Stimulated activated CD4-positive, alpha-beta T cell treated with anti-CD3 and anti-CD28 coated beads, Interleukin-4, amount 100 ng/mL, for 48 hours (primary cell): ENCODE measurements around the gene ZBTB22.
A peak's percentile ranks its signal among the peaks of the same experiment; 100 is the strongest.
"Not testable (repeated sequence)": the region's sequence is repeated elsewhere in the genome, so short reads cannot be mapped to it uniquely, and the experiment has no call there.

Source experiments
- DNase-seq, 2 donors: peaks; one replicate each; pipeline ENCODE4 v3.0.0-alpha.2; 2020; ENCODE audit warnings: low read depth in 2 of 2

Gene ZBTB22, protein sequence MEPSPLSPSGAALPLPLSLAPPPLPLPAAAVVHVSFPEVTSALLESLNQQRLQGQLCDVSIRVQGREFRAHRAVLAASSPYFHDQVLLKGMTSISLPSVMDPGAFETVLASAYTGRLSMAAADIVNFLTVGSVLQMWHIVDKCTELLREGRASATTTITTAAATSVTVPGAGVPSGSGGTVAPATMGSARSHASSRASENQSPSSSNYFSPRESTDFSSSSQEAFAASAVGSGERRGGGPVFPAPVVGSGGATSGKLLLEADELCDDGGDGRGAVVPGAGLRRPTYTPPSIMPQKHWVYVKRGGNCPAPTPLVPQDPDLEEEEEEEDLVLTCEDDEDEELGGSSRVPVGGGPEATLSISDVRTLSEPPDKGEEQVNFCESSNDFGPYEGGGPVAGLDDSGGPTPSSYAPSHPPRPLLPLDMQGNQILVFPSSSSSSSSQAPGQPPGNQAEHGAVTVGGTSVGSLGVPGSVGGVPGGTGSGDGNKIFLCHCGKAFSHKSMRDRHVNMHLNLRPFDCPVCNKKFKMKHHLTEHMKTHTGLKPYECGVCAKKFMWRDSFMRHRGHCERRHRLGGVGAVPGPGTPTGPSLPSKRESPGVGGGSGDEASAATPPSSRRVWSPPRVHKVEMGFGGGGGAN

DNA sequence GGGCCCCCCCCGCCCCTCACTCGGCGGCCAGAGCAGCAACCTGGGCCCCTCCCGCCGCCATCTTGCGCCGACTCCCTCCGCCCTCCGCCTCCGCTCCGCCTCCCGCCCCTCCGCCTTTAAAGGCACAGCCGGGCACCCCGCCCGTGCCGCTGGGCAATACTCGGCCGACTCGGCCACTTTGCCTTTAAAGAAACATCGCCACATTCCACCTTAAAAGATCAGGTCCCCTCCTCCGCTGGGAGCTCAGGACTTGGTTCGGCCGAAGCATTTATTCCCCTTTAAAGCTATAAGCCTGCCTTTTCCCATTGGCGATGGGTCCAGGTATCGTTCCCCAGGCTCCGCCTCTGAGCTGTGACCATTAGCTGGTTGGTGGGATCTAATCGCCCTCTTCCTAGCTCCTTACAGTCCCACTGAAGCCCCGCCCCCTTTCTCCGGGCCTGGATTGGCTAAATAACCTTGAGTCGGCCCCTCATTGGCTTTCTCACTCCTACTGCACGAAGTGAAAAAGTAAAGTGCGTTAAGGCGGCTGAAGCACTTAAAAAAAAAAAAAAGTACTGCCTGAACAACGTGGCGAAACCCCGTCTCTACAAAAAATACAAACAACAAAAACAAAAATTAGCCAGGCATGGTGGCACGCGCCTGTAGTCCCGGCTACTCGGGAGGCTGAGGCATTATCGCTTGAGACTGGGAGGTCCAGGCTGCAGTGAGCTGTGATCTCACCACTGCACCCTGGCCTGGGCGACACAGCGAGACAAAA lies at the start of gene ZBTB22:
Gene ZBTB22 (minus strand): TSS at position 76 of the 757 bp plus-strand sequence. CDS start 828 bp downstream, outside the sequence.
- DNase-seq: peak; percentile 95 to 97

DNA sequence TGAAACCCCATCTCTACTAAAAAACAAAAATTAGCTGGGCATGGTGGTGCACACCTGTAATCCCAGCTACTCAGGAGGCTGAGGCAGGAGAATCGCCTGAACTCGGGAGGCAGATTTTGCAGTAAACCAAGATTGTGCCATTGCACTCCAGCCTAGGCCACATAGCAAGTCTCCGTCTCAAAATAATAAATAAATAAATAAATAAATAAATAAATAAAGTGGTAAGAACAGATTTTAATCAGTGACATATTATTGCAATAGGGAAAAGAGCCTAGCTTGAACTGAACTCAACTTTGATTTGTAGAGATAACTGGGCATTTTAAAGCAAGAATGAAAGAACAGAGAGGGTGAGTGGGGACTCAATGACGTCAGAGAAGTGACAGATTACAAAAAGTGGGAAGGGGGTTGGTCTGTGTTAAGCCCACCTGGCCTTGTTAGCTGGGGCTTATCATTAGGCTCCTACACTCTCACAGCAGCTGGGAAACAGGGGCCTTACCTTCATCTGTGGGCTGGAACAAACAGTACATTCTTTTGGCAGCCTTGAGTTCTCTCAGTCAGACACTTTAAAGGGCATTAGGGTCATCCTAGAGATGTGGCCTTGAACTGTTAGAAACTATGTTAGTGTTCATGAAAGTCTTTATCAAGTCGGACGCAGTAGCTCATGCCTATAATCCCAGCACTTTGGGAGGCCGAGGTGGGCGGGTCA lies 49.6 kb upstream of the ZBTB22 start:
- no peak for DNase-seq

DNA sequence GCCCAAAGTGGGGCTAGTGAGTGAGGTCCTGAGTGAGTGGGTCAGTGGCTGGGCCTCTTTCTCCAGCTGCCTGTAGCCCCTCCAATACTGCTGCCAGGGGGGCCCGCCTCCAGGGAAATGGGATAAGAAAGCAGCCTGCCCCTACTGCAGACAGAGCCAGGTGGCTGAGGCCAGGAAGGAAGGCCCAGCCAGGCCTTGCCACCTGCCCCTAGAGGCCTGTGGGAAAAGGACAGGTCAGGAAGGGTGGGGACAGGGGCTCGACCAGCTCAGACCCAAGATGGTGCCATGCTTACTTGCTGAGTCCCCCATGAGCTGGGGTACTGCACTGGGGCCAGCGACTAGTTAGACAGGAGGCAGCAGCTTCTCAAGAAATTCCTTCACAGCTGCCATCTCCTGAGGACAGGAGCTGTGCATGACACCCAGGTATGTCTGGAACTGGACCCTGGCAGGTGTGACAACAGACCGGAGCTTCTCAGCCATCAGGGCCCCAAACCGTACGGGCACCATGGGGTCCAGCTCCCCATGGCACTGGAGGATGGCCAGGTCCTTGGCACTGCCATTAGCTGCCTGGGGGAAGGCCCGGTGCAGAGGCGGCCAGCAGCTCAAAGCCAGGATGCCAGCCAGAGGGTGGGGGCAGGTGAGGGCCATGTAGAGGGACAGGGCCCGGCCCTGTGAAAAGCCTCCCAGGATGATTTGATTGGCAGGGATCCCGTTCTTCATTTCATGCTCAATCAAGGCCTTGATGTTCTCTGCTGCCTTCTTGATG lies 47.8 kb upstream of the ZBTB22 start:
- DNase-seq: not testable (repeated sequence)

DNA sequence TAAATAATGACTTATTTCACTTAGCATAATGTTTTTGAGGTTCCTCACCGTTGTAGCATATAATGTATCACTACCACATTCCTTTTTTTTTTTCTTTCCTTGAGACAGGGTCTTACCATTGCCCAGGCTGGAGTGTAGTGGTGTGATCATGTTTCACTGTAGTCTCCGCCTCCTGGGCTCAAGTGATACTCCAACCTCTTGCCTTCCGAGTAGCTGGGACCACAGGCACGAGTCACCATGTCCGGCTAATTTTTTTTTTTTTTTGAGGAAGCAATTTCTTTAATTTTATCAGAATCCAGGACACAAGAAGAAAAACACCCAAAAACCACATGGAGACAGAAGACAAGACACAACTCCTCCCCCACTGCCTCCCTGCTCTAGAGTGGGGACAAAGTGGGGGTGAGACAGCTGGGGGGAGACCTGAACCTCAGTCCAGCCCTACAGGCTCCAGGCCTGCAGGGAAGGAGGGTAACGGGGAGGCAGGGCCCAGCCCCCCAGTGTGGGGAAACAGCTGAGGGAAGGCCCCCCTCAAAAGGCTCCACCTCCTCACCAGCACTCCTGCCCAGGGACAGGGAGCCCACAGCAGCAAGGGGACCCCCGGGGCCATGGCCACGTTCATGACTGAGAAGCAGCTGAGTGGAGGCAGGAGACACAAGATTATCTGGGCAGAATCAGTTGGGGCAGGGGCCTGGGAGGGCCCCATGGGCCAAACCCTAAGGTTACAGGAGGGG lies 47.1 kb upstream of the ZBTB22 start:
- not testable (repeated sequence) for DNase-seq

DNA sequence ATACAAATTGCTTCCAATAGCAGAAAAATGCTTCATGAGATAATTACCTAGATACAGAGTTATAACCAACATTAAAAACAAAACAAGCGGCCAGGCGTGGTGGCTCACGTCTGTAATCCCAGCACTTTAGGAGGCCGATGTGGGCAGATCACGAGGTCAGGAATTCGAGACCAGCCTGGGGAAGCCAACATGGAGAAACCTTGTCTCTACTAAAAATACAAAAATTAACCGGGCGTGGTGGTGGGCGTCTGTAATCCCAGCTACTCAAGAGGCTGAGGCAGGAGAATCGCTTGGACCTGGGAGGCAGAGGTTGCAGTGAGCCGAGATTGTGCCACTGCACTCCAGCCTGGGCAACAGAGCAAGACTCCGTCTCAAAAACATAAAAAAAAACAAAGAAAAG lies 45.9 kb upstream of the ZBTB22 start:
- DNase-seq: not testable (repeated sequence)

DNA sequence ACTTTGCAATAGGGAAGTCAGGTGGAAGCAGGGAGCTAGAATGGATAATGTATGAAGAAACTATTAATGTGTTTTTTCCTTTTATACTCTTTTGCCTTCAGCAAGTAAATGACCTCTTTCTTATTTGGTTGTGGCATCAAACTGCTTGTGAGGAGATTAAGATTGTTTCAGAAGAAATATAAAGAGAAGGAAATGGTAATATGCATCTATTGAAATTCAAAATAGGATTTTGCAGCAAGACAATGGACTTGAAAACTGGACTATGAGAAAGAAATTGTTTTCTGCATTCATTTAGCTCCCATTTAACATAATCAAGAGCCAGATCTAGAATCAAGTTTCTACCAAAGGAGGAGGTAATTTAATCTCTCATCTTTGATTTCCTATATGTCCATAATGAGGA lies 41.8 kb upstream of the ZBTB22 start:
- no peak for DNase-seq

DNA sequence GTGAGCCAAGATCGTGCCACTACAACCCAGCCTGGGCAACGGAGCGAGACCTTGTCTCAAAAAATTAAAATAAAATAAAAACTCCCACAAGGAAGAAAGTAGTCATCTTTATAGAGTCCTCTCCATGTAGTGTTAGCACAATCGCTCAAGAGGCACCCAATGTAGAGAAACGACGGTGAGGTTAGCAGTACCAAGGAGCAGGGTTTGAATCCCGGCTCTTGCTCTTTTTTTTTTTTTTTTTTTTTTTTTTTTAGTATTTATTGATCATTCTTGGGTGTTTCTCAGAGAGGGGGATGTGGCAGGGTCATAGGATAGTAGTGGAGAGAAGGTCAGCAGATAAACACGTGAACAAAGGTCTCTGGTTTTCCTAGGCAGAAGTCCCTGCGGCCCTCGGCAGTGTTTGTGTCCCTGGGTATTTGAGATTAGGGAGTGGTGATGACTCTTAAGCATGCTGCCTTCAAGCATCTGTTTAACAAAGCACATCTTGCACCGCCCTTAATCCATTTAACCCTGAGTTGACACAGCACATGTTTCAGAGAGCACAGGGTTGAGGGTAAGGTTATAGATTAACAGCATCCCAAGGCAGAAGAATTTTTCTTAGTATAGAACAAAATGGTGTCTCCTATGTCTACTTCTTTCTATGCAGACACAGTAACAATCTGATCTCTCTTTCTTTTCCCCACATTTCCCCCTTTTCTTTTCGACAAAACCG lies 39.8 kb upstream of the ZBTB22 start:
- DNase-seq: not testable (repeated sequence)

DNA sequence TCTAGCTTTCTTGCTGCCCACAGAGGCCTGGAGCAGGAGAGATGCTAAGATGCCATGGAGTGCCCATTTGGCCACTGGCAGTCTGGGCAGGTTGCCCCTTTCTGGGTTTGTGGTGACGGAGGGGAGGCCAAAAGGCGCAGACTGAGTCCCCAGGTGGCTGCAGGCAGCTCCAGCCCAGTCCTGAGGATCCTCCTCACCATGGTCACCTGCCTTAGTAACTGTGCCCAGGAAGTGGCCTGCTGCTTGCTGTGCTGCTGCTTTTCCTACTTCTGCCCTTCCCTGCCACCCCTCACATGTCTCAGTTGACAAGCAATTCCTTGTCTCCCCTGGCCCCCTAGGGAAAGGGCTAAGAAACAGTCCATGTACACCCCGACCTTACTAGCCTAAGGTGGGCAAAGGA lies 38.8 kb upstream of the ZBTB22 start:
- no peak for DNase-seq

DNA sequence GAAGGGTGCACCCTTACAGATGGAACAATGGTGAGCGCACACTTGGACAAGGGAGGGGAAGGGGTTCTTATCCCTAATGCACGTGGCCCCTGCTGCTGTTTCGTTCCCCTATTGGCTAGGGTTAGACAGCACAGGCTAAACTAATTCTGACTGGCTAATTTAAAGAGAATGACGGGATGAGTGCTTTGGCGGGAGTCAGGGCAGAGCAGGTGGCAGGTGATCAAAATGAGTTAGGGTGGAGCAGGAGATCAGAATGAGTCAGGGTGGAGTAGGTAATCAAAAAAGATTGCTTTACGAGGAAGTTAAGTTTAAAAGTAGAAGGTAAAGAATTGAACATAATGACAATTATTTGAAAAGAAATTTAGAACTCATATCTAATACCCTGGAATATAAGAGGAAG lies 38.3 kb upstream of the ZBTB22 start:
- not testable (repeated sequence) for DNase-seq

DNA sequence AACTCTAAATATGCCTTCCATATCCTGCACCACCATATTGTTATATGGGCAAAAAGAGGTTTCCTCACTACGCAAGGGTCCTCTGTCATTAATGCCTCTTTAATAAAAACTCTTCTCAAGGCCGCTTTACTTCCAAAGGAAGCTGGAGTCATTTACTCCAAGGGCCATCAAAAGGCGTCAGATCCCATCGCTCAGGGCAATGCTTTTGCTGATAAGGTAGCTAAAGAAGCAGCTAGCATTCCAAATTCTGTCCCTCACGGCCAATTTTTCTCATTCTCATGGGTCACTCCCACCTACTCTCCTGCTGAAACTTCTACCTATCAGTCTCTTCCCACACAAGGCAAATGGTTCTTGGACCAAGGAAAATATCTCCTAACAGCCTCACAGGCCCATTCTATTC lies 30.3 kb upstream of the ZBTB22 start:
- no peak for DNase-seq

DNA sequence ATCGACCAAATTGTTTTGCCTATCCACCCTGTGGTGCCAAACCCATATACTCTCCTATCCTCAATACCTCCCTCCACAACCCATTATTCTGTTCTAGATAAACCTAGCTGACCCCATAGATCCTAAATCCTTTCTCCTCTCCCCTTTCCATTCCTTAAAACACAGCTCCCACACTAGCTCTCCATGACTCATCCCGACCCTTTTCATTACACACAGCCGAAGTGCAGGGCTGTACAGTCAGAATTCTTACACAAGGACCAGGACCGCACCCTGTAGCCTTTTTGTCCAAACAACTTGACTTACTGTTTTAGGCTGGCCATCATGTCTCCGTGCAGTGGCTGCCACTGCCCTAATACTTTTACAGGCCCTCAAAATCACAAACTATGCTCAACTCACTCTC lies 29.4 kb upstream of the ZBTB22 start:
- DNase-seq: not testable (repeated sequence)

DNA sequence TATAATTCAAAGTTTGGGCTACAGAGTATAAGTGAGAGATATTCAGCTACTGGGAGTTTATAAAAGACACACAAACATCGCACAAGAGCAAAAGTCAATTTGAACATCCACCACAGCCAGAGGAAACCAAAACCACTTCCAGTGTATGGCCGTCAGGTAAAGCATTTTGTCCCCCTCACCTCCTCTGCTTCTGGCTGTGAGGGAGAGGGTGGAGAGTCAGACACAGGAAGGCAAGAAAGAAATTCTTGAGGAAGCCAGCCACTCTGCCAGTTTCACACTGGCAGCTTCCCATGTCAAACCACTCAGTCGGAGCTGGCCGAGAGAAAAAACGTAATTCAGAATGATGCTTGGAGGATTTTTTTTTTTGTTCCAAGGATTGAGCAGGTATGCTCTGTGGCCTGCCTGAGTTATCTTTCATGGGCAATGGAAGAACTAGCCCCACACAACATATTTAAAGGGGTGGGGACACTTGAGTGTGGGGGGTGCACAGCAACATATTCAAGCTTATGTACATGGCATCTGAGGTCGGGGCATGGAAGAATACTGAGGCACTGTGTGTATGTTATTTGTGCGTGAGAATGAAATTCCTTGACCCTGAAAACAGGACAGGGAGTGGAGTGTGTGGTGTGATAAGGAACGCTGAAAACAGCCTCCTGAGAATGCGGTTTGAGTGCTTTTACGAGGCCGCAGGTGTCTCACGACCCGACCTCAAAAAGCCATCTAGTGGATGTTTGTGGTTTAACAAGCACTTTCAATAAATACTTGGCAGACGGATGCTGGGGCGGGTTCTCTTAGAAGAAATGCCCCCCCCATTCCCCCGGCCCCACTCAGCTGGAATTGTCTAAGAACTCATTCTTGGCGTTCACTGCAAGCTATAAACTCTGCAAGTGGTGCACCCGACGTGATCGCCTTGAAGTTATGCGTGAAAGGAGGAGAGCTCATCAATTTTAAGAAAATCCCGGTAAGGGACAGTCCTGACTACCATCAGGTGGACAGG lies 27.5 kb upstream of the ZBTB22 start:
- DNase-seq: peak in 1 of 2 donors; percentile 39

DNA sequence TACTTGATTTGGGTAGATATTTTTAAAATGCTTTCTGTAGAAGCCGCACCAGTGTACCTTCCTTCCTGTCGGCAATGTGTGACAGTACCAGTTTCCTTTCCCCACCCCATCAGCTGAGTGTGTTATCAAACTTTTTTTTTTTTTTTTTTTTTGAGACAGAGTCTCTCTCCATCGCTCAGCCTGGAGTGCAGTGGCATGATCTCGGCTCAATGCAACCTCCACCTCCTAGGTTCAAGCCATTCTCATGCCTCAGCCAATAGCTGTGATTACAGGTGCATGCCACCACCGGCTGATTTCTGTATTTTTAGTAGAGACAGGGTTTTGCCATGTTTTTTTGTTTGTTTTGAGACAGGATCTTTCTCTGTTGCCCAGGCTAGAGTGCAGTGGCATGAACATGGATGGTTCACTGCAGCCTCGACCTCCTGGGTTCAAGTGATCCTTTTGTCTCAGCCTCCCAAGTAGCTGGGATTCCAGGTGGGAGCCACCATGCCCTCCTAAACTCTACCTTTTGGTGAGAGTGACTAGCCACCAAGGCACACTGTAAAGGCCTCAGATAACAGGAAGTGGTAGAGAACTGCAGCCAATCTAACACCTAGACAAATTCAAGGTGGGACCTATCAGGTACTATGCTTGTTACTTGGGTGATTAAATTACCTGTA lies 26.5 kb upstream of the ZBTB22 start:
- DNase-seq: no peak

DNA sequence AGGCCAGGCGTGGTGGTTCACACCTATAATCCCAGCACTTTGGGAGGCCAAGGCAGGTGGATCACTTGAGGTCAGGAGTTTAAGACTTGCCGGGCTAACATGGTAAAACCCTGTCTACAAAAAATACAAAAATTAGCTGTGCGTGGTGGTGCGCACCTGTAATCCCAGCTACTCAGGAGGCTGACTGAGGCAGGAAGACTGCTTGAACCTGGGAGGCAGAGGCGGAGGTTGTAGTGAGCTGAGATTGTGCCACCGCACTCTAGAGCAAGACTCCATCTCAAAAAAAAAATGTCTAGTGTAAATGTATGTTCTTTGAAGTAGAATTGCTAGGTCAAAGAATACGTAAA lies 26.0 kb upstream of the ZBTB22 start:
- DNase-seq: not testable (repeated sequence)

DNA sequence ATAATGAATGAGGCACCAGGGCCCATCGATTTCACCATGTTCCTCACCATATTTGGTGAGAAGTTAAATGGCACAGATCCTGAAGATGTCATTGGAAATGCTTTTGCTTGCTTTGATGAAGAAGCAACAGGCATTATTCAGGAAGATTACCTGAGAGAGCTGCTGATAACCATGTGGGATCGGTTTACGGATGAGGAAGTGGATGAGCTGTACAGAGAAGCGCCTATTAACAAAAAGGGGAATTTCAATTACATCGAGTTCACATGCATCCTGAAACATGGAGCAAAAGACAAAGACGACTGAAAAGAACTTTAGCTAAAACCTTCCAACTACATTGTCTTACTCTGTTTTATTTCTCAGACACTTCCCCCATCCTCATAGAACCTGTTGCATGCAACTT lies 21.6 kb upstream of the ZBTB22 start:
- DNase-seq: no peak

DNA sequence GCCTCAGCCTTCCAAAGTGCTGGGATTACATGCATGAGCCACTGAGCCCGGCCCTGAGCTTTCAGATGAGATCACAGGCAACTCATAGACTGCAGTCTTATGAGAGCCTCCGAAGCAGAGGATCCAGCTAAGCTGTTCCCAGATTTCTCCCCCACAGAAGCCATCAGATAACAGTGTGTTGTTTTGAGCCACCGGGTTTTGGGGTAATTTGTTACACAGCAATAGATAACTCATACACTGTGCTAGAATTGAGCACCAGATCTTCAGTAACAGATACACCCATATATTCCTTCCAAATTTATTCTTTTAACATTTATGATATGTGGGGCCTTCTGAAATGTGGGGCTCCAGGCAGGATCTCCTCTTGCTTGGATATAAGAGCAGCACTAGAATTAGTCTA lies 19.0 kb upstream of the ZBTB22 start:
- no peak for DNase-seq

DNA sequence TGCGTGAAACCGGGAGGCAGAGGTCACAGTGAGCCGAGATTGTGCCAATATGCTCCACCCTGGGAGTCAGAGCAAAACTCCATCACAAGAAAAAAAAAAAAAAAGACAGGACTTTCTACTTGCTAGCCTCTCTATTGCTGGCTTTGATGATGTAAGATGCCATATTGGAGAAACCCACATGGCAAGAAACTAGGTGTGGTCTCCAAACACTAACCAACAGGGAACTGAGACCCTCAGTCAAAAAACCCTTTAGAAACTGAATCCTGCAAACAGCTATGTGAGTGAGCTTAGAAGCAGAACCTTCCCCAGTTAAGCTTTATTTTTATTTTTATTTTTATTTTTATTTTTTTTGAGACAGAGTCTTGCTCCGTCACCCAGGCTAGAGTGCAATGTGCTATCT lies 18.4 kb upstream of the ZBTB22 start:
- no peak for DNase-seq

DNA sequence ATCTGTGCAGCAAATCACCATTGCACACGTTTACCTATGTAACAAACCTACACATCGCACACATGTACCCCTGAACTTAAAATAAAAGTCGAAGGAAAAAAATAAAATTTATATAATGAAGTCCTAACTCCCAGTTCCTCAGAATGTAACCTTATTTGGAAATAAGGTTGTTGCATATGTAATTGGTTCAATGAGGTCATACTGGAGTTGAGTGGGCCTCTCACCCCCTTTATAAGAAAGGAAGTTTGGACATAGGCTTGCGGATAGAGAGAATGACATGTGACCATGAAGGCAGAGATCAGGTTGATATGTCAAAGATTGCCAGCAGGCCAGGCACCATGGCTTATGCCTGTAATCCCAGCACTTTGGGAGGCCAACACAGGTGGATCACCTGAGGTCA lies 16.1 kb upstream of the ZBTB22 start:
- DNase-seq: no peak
